ENCODE measurements around the gene NRIP1. TPM values are rescaled to one million over a fixed set of nuclear protein-coding genes. Genes with fewer than 3 reads are reported as not detected.

The NRIP1 gene
- polyA plus RNA-seq (ENCODE audit: insufficient read depth in 1 of 5, insufficient read length in 5 of 5, low replicate concordance in 1 of 5), result 10 to 100 TPM; 17.8 to 29.3 (median 26.5) TPM
- long read RNA-seq, donor 1, full-length matches to known transcripts, result 10 of 10 reads
- long read RNA-seq, donor 1, partial matches to known transcripts, result 0 of 10 reads
- long read RNA-seq, donor 1, other reads (novel, unspliced or antisense), result 0 of 10 reads
- long read RNA-seq, donor 2, full-length matches to known transcripts, result 4 of 4 reads
- long read RNA-seq, donor 2, partial matches to known transcripts, result 0 of 4 reads
- long read RNA-seq, donor 2, other reads (novel, unspliced or antisense), result 0 of 4 reads
- long read RNA-seq, donor 3, full-length matches to known transcripts, result 1 of 1 reads
- long read RNA-seq, donor 3, partial matches to known transcripts, result 0 of 1 reads
- long read RNA-seq, donor 3, other reads (novel, unspliced or antisense), result 0 of 1 reads
- long read RNA-seq, donor 4, full-length matches to known transcripts, result 2 of 2 reads
- long read RNA-seq, donor 4, partial matches to known transcripts, result 0 of 2 reads
- long read RNA-seq, donor 4, other reads (novel, unspliced or antisense), result 0 of 2 reads
- long read RNA-seq, donor 5, full-length matches to known transcripts, result 7 of 7 reads
- long read RNA-seq, donor 5, partial matches to known transcripts, result 0 of 7 reads
- long read RNA-seq, donor 5, other reads (novel, unspliced or antisense), result 0 of 7 reads
- long read RNA-seq, donor 6, full-length matches to known transcripts, result 8 of 8 reads
- long read RNA-seq, donor 6, partial matches to known transcripts, result 0 of 8 reads
- long read RNA-seq, donor 6, other reads (novel, unspliced or antisense), result 0 of 8 reads
- long read RNA-seq, donor 7, full-length matches to known transcripts, result 1 of 1 reads
- long read RNA-seq, donor 7, partial matches to known transcripts, result 0 of 1 reads
- long read RNA-seq, donor 7, other reads (novel, unspliced or antisense), result 0 of 1 reads
- long read RNA-seq, donor 8, full-length matches to known transcripts, result 4 of 4 reads
- long read RNA-seq, donor 8, partial matches to known transcripts, result 0 of 4 reads
- long read RNA-seq, donor 8, other reads (novel, unspliced or antisense), result 0 of 4 reads

- DNase-seq, result peak; percentile 93
Observed at GRCh38 chr21:15064576-15065391, at the start of gene NRIP1. Gene NRIP1 (minus strand): TSS chr21:15065000. CDS start chr21:14968192, 96,808 bp downstream.

- DNase-seq, result no peak
Observed at GRCh38 chr21:15112858-15113257, 48.1 kb upstream of the NRIP1 start.

- no peak for DNase-seq
Observed at GRCh38 chr21:15108801-15109200, 44.0 kb upstream of the NRIP1 start.

GRCh38 chr21:15104470-15104869 lies 39.7 kb upstream of the NRIP1 start:
- DNase-seq, result no peak

- DNase-seq, result no peak
Observed at GRCh38 chr21:15098908-15099307, 34.1 kb upstream of the NRIP1 start.

- DNase-seq, result no peak
Observed at GRCh38 chr21:15098181-15098580, 33.4 kb upstream of the NRIP1 start.

GRCh38 chr21:15097580-15097979 lies 32.8 kb upstream of the NRIP1 start:
- no peak for DNase-seq

GRCh38 chr21:15096146-15096545 lies 31.3 kb upstream of the NRIP1 start:
- DNase-seq, result no peak

GRCh38 chr21:15095326-15095725 lies 30.5 kb upstream of the NRIP1 start:
- DNase-seq, result no peak

- no peak for DNase-seq
Observed at GRCh38 chr21:15094706-15095105, 29.9 kb upstream of the NRIP1 start.

GRCh38 chr21:15093216-15093615 lies 28.4 kb upstream of the NRIP1 start:
- DNase-seq, result no peak

- DNase-seq, result no peak
Observed at GRCh38 chr21:15092745-15093144, 27.9 kb upstream of the NRIP1 start.

GRCh38 chr21:15090390-15090789 lies 25.6 kb upstream of the NRIP1 start:
- DNase-seq, result no peak

- DNase-seq, result no peak
Observed at GRCh38 chr21:15088488-15088887, 23.7 kb upstream of the NRIP1 start.

- no peak for DNase-seq
Observed at GRCh38 chr21:15084668-15085067, 19.9 kb upstream of the NRIP1 start.

- DNase-seq, result no peak
Observed at GRCh38 chr21:15080526-15080925, 15.7 kb upstream of the NRIP1 start.

- no peak for DNase-seq
Observed at GRCh38 chr21:15079269-15079668, 14.5 kb upstream of the NRIP1 start.

- no peak for DNase-seq
Observed at GRCh38 chr21:15078180-15078579, 13.4 kb upstream of the NRIP1 start.

- no peak for DNase-seq
Observed at GRCh38 chr21:15077529-15078145, 12.8 kb upstream of the NRIP1 start.

- no peak for DNase-seq
Observed at GRCh38 chr21:15076730-15077129, 11.9 kb upstream of the NRIP1 start.

- DNase-seq, result no peak
Observed at GRCh38 chr21:15071009-15071408, 6.2 kb upstream of the NRIP1 start.

Data from right lung (tissue), 10 donors.